IMR-90 (cell line): ENCODE data around the gene DPH7. TPM values are rescaled to one million over a fixed set of nuclear protein-coding genes. Genes with fewer than 3 reads are reported as not detected.

Source experiments
- ATAC-seq: fragments of 200-7000 bp; cut with Tn5 transposase; 2 replicates; pipeline ENCODE4 v1.9.1; 2020; ENCODE audit warnings: low read depth, mild to moderate bottlenecking, moderate library complexity
- BruUV-seq: library from RNA; stranded (reverse); fragments of 400-500 nt; replicated peaks from 2 replicates; lab custom pipeline; 2021; lab: Mats Ljungman, UMichigan
- CTCF ChIA-PET: fragments of 300-600 bp; formaldehyde crosslinking; extraction: SDS; loops from one replicate; lab custom pipeline; 2021; ENCODE audit warnings: antibody characterized with exemption; lab: Yijun Ruan, JAX
- POLR2A ChIA-PET: fragments of 300-600 bp; sonication (Branson Sonifier 250); formaldehyde crosslinking; loops from one replicate; lab custom pipeline; 2022; ENCODE audit warnings: antibody characterized with exemption; ENCODE audit not compliant: unreplicated experiment; lab: Charles Lee
- DNase-seq: peaks from one replicate; pipeline ENCODE4 v3.0.0; 2013
- H2AFZ ChIP-seq: replicated peaks from 2 replicates; pipeline ENCODE3; 2013; ENCODE audit warnings: low read length, mild to moderate bottlenecking; ENCODE audit not compliant: poor library complexity
- H2AK5ac ChIP-seq: 2 replicates; pipeline ENCODE4 v1.6.1; 2013; ENCODE audit warnings: low read depth, low read length, inconsistent platforms
- H2AK9ac ChIP-seq: replicated peaks from 2 replicates; pipeline ENCODE3; 2013; ENCODE audit warnings: mild to moderate bottlenecking, low read depth, low read length, moderate library complexity; ENCODE audit not compliant: poor library complexity
- H2BK120ac ChIP-seq: 2 replicates; pipeline ENCODE4 v1.6.1; 2013; ENCODE audit warnings: low read depth, low read length, inconsistent platforms
- H2BK15ac ChIP-seq: 3 replicates; pipeline ENCODE4 v1.6.1; 2013; ENCODE audit warnings: low read depth, low read length, inconsistent platforms
- H2BK20ac ChIP-seq: 2 replicates; pipeline ENCODE4 v1.6.1; 2013; ENCODE audit warnings: low read depth, mild to moderate bottlenecking, inconsistent platforms, low read length, moderate library complexity
- H2BK5ac ChIP-seq: 2 replicates; pipeline ENCODE4 v1.6.1; 2013; ENCODE audit warnings: mild to moderate bottlenecking, low read depth, low read length, inconsistent platforms; ENCODE audit not compliant: poor library complexity, severe bottlenecking
- H3K14ac ChIP-seq: replicated peaks from 2 replicates; pipeline ENCODE4 v1.6.1; 2013; ENCODE audit warnings: low read depth, low read length, inconsistent platforms
- H3K18ac ChIP-seq: 2 replicates; pipeline ENCODE4 v1.6.1; 2013; ENCODE audit warnings: low read depth, low read length, control low read depth
- H3K23ac ChIP-seq: 2 replicates; pipeline ENCODE4 v1.6.1; 2013; ENCODE audit warnings: low read depth, low read length, inconsistent platforms
- H3K27ac ChIP-seq: 2 replicates; pipeline ENCODE4 v1.5.1; 2013; ENCODE audit warnings: mild to moderate bottlenecking, control low read depth, low read length; ENCODE audit not compliant: insufficient read depth
- H3K27me3 ChIP-seq: 2 replicates; pipeline ENCODE4 v1.6.1; 2013; ENCODE audit warnings: low read length; ENCODE audit not compliant: control insufficient read depth, insufficient read depth
- H3K36me3 ChIP-seq: 2 replicates; pipeline ENCODE4 v1.6.1; 2013; ENCODE audit warnings: low read length, mixed read lengths; ENCODE audit not compliant: control insufficient read depth, insufficient read depth
- H3K4ac ChIP-seq: 2 replicates; pipeline ENCODE4 v1.6.1; 2013; ENCODE audit warnings: low read depth, low read length, inconsistent platforms
- H3K4me1 ChIP-seq: 2 replicates; pipeline ENCODE4 v1.6.1; 2013; ENCODE audit warnings: low read length, mixed read lengths; ENCODE audit not compliant: control insufficient read depth, insufficient read depth
- H3K4me2 ChIP-seq: 2 replicates; pipeline ENCODE4 v1.6.1; 2013; ENCODE audit warnings: low read depth, mild to moderate bottlenecking, control low read depth, low read length, moderate library complexity
- H3K4me3 ChIP-seq: 2 replicates; pipeline ENCODE4 v1.5.1; 2013; ENCODE audit warnings: low read depth, mild to moderate bottlenecking, control low read depth, low read length, moderate library complexity; ENCODE audit not compliant: insufficient read depth
- H3K56ac ChIP-seq: 2 replicates; pipeline ENCODE4 v1.6.1; 2013; ENCODE audit warnings: low read length, inconsistent platforms; ENCODE audit not compliant: insufficient read depth; ENCODE audit errors: extremely low read depth
- H3K79me1 ChIP-seq, 2 experiments: 2 replicates each; pipeline ENCODE4 v1.6.1; 2013; ENCODE audit warnings: low read length in 2 of 2, inconsistent platforms in 1 of 2, low read depth in 1 of 2
- H3K9ac ChIP-seq: 2 replicates; pipeline ENCODE4 v1.6.1; 2013; ENCODE audit warnings: low read depth, low read length, control low read depth
- H3K9me1 ChIP-seq: 2 replicates; pipeline ENCODE4 v1.6.1; 2013; ENCODE audit warnings: low read length, inconsistent platforms; ENCODE audit not compliant: insufficient read depth
- H3K9me3 ChIP-seq: 2 replicates; pipeline ENCODE4 v1.6.1; 2013; ENCODE audit warnings: low read length; ENCODE audit not compliant: control insufficient read depth, insufficient read depth
- H4K20me1 ChIP-seq: 2 replicates; pipeline ENCODE4 v1.6.1; 2013; ENCODE audit warnings: low read length, inconsistent platforms; ENCODE audit not compliant: insufficient read depth
- H4K5ac ChIP-seq: 2 replicates; pipeline ENCODE4 v1.6.1; 2013; ENCODE audit warnings: mild to moderate bottlenecking, low read depth, low read length, control low read depth
- H4K8ac ChIP-seq, 2 experiments: 2 replicates each; pipeline ENCODE4 v1.6.1; 2013; ENCODE audit warnings: low read depth in 2 of 2, low read length in 2 of 2, control low read depth in 1 of 2, inconsistent platforms in 1 of 2
- H4K91ac ChIP-seq: 2 replicates; pipeline ENCODE4 v1.6.1; 2013; ENCODE audit warnings: low read depth, low read length, inconsistent platforms; ENCODE audit not compliant: insufficient read depth
- BHLHE40 ChIP-seq: fragments of 150-350 bp; IDR thresholded peaks from 2 replicates; pipeline ENCODE4 v1.6.1; 2016; ENCODE audit warnings: mild to moderate bottlenecking, low read depth, low read length
- CEBPB ChIP-seq: IDR thresholded peaks from 2 replicates; pipeline ENCODE4 v1.6.1; 2012; ENCODE audit warnings: low read depth, low read length, improper control_type of control experiment
- CHD1 ChIP-seq: IDR thresholded peaks from 2 replicates; pipeline ENCODE4 v1.6.1; 2012; ENCODE audit warnings: low read depth, low read length, improper control_type of control experiment
- CTCF ChIP-seq: conservative IDR thresholded peaks from 2 replicates; pipeline ENCODE4 v1.5.1; 2012; ENCODE audit warnings: mild to moderate bottlenecking, low read depth, low read length, improper control_type of control experiment
- ELK1 ChIP-seq: fragments of 150-350 bp; IDR thresholded peaks from 2 replicates; pipeline ENCODE4 v1.6.1; 2016; ENCODE audit warnings: low read depth, mild to moderate bottlenecking, low read length, moderate library complexity, borderline replicate concordance
- FOS ChIP-seq: fragments of 150-350 bp; IDR thresholded peaks from 2 replicates; pipeline ENCODE4 v1.6.1; 2016; ENCODE audit warnings: low read depth, low read length
- MAFK ChIP-seq: IDR thresholded peaks from 2 replicates; pipeline ENCODE4 v1.6.1; 2012; ENCODE audit warnings: low read depth, low read length, improper control_type of control experiment
- MAZ ChIP-seq: IDR thresholded peaks from 2 replicates; pipeline ENCODE4 v1.6.1; 2012; ENCODE audit warnings: low read depth, mild to moderate bottlenecking, low read length, improper control_type of control experiment, moderate library complexity, borderline replicate concordance
- MXI1 ChIP-seq: IDR thresholded peaks from 2 replicates; pipeline ENCODE4 v1.6.1; 2012; ENCODE audit warnings: low read depth, mild to moderate bottlenecking, low read length, moderate library complexity, borderline replicate concordance
- NFE2L2 ChIP-seq: fragments of 150-350 bp; IDR thresholded peaks from 2 replicates; pipeline ENCODE4 v1.6.1; 2016; ENCODE audit warnings: low read depth, mild to moderate bottlenecking, low read length
- POLR2A ChIP-seq: IDR thresholded peaks from 2 replicates; pipeline ENCODE4 v1.6.1; 2012; ENCODE audit warnings: mild to moderate bottlenecking, low read depth, low read length
- RAD21 ChIP-seq: IDR thresholded peaks from 2 replicates; pipeline ENCODE4 v1.6.1; 2012; ENCODE audit warnings: low read length, improper control_type of control experiment
- RCOR1 ChIP-seq: IDR thresholded peaks from 2 replicates; pipeline ENCODE4 v1.6.1; 2012; ENCODE audit warnings: mild to moderate bottlenecking, low read length, improper control_type of control experiment; ENCODE audit not compliant: insufficient replicate concordance
- RFX5 ChIP-seq: IDR thresholded peaks from 2 replicates; pipeline ENCODE4 v1.8.0; 2012; ENCODE audit warnings: low read depth, mild to moderate bottlenecking, low read length, moderate library complexity
- SMC3 ChIP-seq: fragments of 150-350 bp; IDR thresholded peaks from 2 replicates; pipeline ENCODE4 v1.6.1; 2016; ENCODE audit warnings: low read depth, mild to moderate bottlenecking, antibody characterized with exemption, low read length, moderate library complexity
- USF2 ChIP-seq: fragments of 150-350 bp; IDR thresholded peaks from 2 replicates; pipeline ENCODE4 v1.6.1; 2017; ENCODE audit warnings: mild to moderate bottlenecking, antibody characterized with exemption, low read length, low read depth
- WGBS, 2 experiments: methylation state at CpG; one replicate each; pipeline versions ENCODE4 v1.1.5 to v1.1.7; 2013; ENCODE audit warnings: missing lambda C conversion rate in 2 of 2; ENCODE audit not compliant: insufficient read length in 1 of 2; ENCODE audit errors: extremely low coverage in 2 of 2; 5-methylcytosine and 5-hydroxymethylcytosine counted together
- dilution Hi-C: fragments of 300-500 bp; cut with HindIII; formaldehyde crosslinking; loops from one replicate; pipeline ENCODE4 v1.14.3; 2018; ENCODE audit warnings: low sequenced_read_pairs; ENCODE audit not compliant: unreplicated experiment
- in situ Hi-C: fragments of 300-500 bp; cut with MboI; formaldehyde crosslinking; loops from 3 replicates; pipeline ENCODE4 v1.14.3; 2019; ENCODE audit warnings: low sequenced_read_pairs, inconsistent platforms, mixed read lengths
- intact Hi-C: fragments of 100-400 bp; cut with micrococcal nuclease; formaldehyde crosslinking; loops from 2 replicates; pipeline ENCODE4 v1.10.0; 2022
- polyA plus RNA-seq, 3 experiments: library from polyadenylated mRNA; depleted of rRNA; stranded (reverse); fragments of >200 nt; gene quantifications; 2 replicates each; pipeline ENCODE4 v1.2.3, GENCODE V29; 2012; ENCODE audit warnings: low replicate concordance in 1 of 3
- total RNA-seq: library from RNA; depleted of rRNA; stranded (reverse); fragments of >200 nt; gene quantifications from 2 replicates; pipeline ENCODE4 v1.2.3, GENCODE V29; 2012

DPH7 gene
- total and polyA plus RNA-seq, 2 of the 4 experiments (the other 2 are of a cell fraction): 12.5 to 33.7 TPM

GRCh38 chr9:137505421-137506140, 73.1 kb downstream of the DPH7 start:
- no peak for ATAC-seq
- BruUV-seq: no TSS peak
- POLR2A ChIA-PET: no interaction called here

More at GRCh38 chr9:137505421-137506140, 73.1 kb downstream of the DPH7 start:
- dilution Hi-C loops (no loop called here), in situ Hi-C loops (no loop called here), intact Hi-C loops (no loop called here)
- Histone ChIP-seq H3K9me1 (no peaks in the 10 kb centered on the region), H3K14ac (no peak overlapping the region), H2AK9ac (no peak overlapping the region), H4K20me1 (no peaks in the 10 kb centered on the region), H3K4me1 (no peaks in the 10 kb centered on the region), H3K56ac (no peak overlapping the region), H3K9ac (no peak overlapping the region), H4K91ac (no peak overlapping the region), H2AK5ac (no peak overlapping the region), H2AFZ (no peak overlapping the region), H3K18ac (no peak overlapping the region), H2BK120ac (no peak overlapping the region), H3K23ac (no peak overlapping the region), H4K5ac (no peak overlapping the region), H3K27me3 (no peaks in the 10 kb centered on the region; the same call in 1 of the 2 replicates), H4K8ac (no peak overlapping the region), H3K9me3 (peaks cover 2% of the 10 kb centered on the region; the same call in 1 of the 2 replicates), H3K27ac (no peak overlapping the region), H3K36me3 (no peaks in the 10 kb centered on the region), H2BK15ac (no peak overlapping the region), H2BK5ac (no peak overlapping the region), H3K4ac (no peak overlapping the region), H3K4me2 (no peak overlapping the region), H3K79me1 (no peaks in the 10 kb centered on the region), H2BK20ac (no peak overlapping the region), H3K4me3 (no peak overlapping the region)
- no peak for DNase-seq
- CTCF ChIA-PET: interaction anchor here (0.6 kb wide), 1 partner anchor 18 kb away, joined by 5 read pairs; no protein-coding TSS in a partner anchor
- 86% methylated on average over 14 of the region's 28 CpGs; no CpG with 5 or more reads in 1 of the 2 experiments for WGBS, 2 experiments
- TF ChIP-seq RCOR1 (no peak), FOS (no peak), NFE2L2 (no peak), MXI1 (no peak), RAD21 (no peak), USF2 (no peak), BHLHE40 (no peak), CHD1 (no peak), RFX5 (no peak), MAFK (no peak), POLR2A (no peak), CEBPB (no peak), SMC3 (no peak), MAZ (no peak), CTCF (no peak), ELK1 (no peak)
